Mesendoderm (in vitro differentiated cells): Measurements from ENCODE around the gene GATAD2A.

ENCODE experiments used
- DNase-seq: peaks from one replicate; pipeline ENCODE4 v3.0.0; 2013
- H2AK5ac ChIP-seq: 2 replicates; pipeline ENCODE4 v1.6.1; 2013; ENCODE audit warnings: low read length, inconsistent platforms
- H2BK120ac ChIP-seq: 2 replicates; pipeline ENCODE4 v1.6.1; 2013; ENCODE audit warnings: low read depth, mild to moderate bottlenecking, low read length, moderate library complexity, mixed read lengths
- H2BK15ac ChIP-seq: replicated peaks from 2 replicates; pipeline ENCODE4 v1.6.1; 2013; ENCODE audit warnings: low read depth, mild to moderate bottlenecking, moderate library complexity
- H2BK5ac ChIP-seq: 2 replicates; pipeline ENCODE4 v1.6.1; 2013; ENCODE audit warnings: low read length, inconsistent platforms
- H3K18ac ChIP-seq: 2 replicates; pipeline ENCODE4 v1.6.1; 2013; ENCODE audit warnings: mild to moderate bottlenecking, low read length, mixed read lengths
- H3K23ac ChIP-seq: one replicate; pipeline ENCODE4 v1.6.1; 2013; ENCODE audit warnings: low read length
- H3K27ac ChIP-seq: 2 replicates; pipeline ENCODE4 v1.5.1; 2013; ENCODE audit warnings: low read depth, mild to moderate bottlenecking, inconsistent platforms, low read length, moderate library complexity
- H3K27me3 ChIP-seq: 2 replicates; pipeline ENCODE4 v1.6.1; 2013; ENCODE audit warnings: low read length, control low read depth, mild to moderate bottlenecking, inconsistent platforms; ENCODE audit not compliant: insufficient read depth, poor library complexity
- H3K36me3 ChIP-seq: 2 replicates; pipeline ENCODE4 v1.6.1; 2013; ENCODE audit warnings: low read length, inconsistent platforms; ENCODE audit not compliant: control insufficient read depth, insufficient read depth
- H3K4ac ChIP-seq: one replicate; pipeline ENCODE4 v1.6.1; 2013; ENCODE audit warnings: low read depth, mild to moderate bottlenecking, low read length, moderate library complexity
- H3K4me1 ChIP-seq: 2 replicates; pipeline ENCODE4 v1.6.1; 2013; ENCODE audit warnings: low read depth, low read length, inconsistent platforms; ENCODE audit not compliant: control insufficient read depth
- H3K4me2 ChIP-seq: 2 replicates; pipeline ENCODE4 v1.6.1; 2013; ENCODE audit warnings: low read length
- H3K4me3 ChIP-seq: 2 replicates; pipeline ENCODE4 v1.5.1; 2013; ENCODE audit warnings: mild to moderate bottlenecking, low read length
- H3K56ac ChIP-seq: one replicate; pipeline ENCODE4 v1.6.1; 2013; ENCODE audit warnings: low read length
- H3K79me1 ChIP-seq: 2 replicates; pipeline ENCODE4 v1.6.1; 2013; ENCODE audit warnings: low read length, inconsistent platforms
- H3K79me2 ChIP-seq: 2 replicates; pipeline ENCODE4 v1.6.1; 2013; ENCODE audit warnings: mild to moderate bottlenecking, low read length; ENCODE audit not compliant: control insufficient read depth, insufficient read depth
- H3K9ac ChIP-seq: 2 replicates; pipeline ENCODE4 v1.6.1; 2013; ENCODE audit warnings: low read length, inconsistent platforms
- H4K5ac ChIP-seq: one replicate; pipeline ENCODE4 v1.6.1; 2013; ENCODE audit warnings: low read length
- H4K8ac ChIP-seq: one replicate; pipeline ENCODE4 v1.6.1; 2013; ENCODE audit warnings: low read depth, mild to moderate bottlenecking, control low read depth, low read length, moderate library complexity
- WGBS: extraction: QIAGEN DNeasy Blood & Tissue Kit; methylation state at CpG from one replicate; pipeline ENCODE4 v1.1.7; 2013; ENCODE audit warnings: low lambda C conversion rate, missing lambda C conversion rate; ENCODE audit not compliant: insufficient coverage; ENCODE audit errors: extremely low coverage; 5-methylcytosine and 5-hydroxymethylcytosine counted together

Gene GATAD2A

GRCh38 chr19:19548915-19549759, 143.7 kb downstream of the GATAD2A start:
- H3K23ac ChIP-seq: no peak overlapping the region
- no peak overlapping the region for H3K18ac ChIP-seq
- no peak overlapping the region for H3K27ac ChIP-seq
- H3K4me1 ChIP-seq: no peaks in the 10 kb centered on the region
- H2BK5ac ChIP-seq: no peak overlapping the region
- H4K8ac ChIP-seq: no peak overlapping the region
- no CpG with 5 or more reads among the region's 13 CpGs for WGBS
- H3K9ac ChIP-seq: no peak overlapping the region
- H2AK5ac ChIP-seq: no peak overlapping the region
- no peak overlapping the region for H2BK15ac ChIP-seq
- H3K4me2 ChIP-seq: no peak overlapping the region
- H3K4me3 ChIP-seq: no peak overlapping the region
- H2BK120ac ChIP-seq: no peak overlapping the region
- H3K79me2 ChIP-seq: no peaks in the 10 kb centered on the region
- no peaks in the 10 kb centered on the region for H3K79me1 ChIP-seq
- H3K27me3 ChIP-seq: no peaks in the 10 kb centered on the region
- no peak overlapping the region for H4K5ac ChIP-seq
- DNase-seq: no peak
- no peak overlapping the region for H3K4ac ChIP-seq
- no peaks in the 10 kb centered on the region for H3K36me3 ChIP-seq
- H3K56ac ChIP-seq: no peak overlapping the region

DNA sequence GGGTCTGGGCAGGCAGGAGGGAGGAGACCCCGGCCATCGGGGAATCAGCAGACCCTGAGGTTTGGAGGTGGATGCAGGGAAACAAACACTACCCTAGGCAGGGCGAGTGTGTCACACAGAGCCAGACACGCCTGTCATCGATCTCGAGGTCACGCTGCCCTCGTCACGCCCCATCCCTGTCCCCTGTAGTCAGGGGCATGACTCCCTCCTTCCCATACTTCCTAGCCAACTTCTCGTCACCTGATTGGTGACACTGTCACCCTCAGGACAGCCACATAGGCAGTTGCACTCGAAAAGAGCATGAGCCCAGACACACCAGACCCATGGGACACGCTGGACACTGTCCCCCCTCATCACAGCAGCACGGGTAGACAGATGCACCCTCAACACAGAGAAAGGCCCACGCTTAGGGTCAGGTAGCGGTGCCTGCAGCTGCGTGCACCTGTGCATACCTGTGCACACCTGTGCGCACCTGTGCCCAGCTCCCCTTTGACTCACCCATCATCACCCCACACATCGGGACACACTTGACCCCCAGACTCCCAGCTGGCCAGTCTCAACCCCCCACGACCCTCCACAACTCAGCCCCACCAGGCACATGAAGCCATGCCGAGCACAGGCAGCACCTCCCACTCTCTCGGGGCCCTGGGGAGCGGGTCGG, 144.5 kb downstream of the GATAD2A start:
- no CpG with 5 or more reads among the region's 23 CpGs for WGBS
- H4K5ac ChIP-seq: no peak overlapping the region
- H3K36me3 ChIP-seq: no peaks in the 10 kb centered on the region
- H3K79me1 ChIP-seq: no peaks in the 10 kb centered on the region
- H2BK120ac ChIP-seq: no peak overlapping the region
- no peak overlapping the region for H3K4me2 ChIP-seq
- H3K4me1 ChIP-seq: no peaks in the 10 kb centered on the region
- H3K4ac ChIP-seq: no peak overlapping the region
- H3K56ac ChIP-seq: no peak overlapping the region
- no peak overlapping the region for H3K23ac ChIP-seq
- H2AK5ac ChIP-seq: no peak overlapping the region
- no peak overlapping the region for H3K18ac ChIP-seq
- DNase-seq: no peak
- H3K4me3 ChIP-seq: no peak overlapping the region
- no peak overlapping the region for H4K8ac ChIP-seq
- no peak overlapping the region for H2BK5ac ChIP-seq
- no peak overlapping the region for H2BK15ac ChIP-seq
- no peaks in the 10 kb centered on the region for H3K27me3 ChIP-seq
- H3K79me2 ChIP-seq: no peaks in the 10 kb centered on the region
- no peak overlapping the region for H3K9ac ChIP-seq
- H3K27ac ChIP-seq: no peak overlapping the region

DNA sequence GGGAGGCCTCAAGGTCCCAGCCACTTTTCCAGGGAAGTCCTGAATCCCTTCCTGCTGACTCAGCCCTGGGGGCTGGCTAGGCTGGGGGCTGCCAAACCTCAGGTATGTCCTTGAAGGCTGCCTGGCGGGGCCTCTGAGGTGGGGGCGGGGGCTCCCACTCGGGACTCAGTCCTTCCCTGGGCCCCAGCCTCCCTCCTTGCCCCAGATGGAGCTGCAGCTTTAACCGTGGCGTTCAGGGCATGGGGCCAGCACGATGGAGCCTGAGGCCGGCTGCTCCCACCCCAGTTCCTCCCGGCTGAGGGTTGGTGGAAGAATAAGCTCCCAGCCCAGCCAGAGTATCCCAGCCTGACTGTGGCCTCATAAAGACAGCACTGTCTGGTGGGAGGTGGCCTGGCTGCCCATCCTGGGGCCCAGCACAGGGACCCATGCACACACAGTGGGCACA, 145.0 kb downstream of the GATAD2A start:
- no peak overlapping the region for H3K18ac ChIP-seq
- WGBS: no CpG with 5 or more reads among the region's 8 CpGs
- no peak overlapping the region for H3K23ac ChIP-seq
- H3K79me1 ChIP-seq: no peaks in the 10 kb centered on the region
- H3K27ac ChIP-seq: no peak overlapping the region
- no peak overlapping the region for H4K8ac ChIP-seq
- no peak overlapping the region for H2AK5ac ChIP-seq
- H3K36me3 ChIP-seq: no peaks in the 10 kb centered on the region
- DNase-seq: peak; percentile 34
- H4K5ac ChIP-seq: no peak overlapping the region
- no peak overlapping the region for H3K9ac ChIP-seq
- no peak overlapping the region for H2BK5ac ChIP-seq
- H2BK15ac ChIP-seq: no peak overlapping the region
- no peak overlapping the region for H2BK120ac ChIP-seq
- no peak overlapping the region for H3K4ac ChIP-seq
- H3K79me2 ChIP-seq: no peaks in the 10 kb centered on the region
- no peak overlapping the region for H3K56ac ChIP-seq
- no peaks in the 10 kb centered on the region for H3K4me1 ChIP-seq
- H3K4me2 ChIP-seq: no peak overlapping the region
- no peak overlapping the region for H3K4me3 ChIP-seq
- H3K27me3 ChIP-seq: no peaks in the 10 kb centered on the region

- Histone ChIP-seq H3K4me2 (no peak overlapping the region), H4K5ac (no peak overlapping the region), H3K56ac (no peak overlapping the region), H3K4ac (no peak overlapping the region), H4K8ac (no peak overlapping the region), H3K23ac (no peak overlapping the region), H2BK15ac (no peak overlapping the region), H2BK120ac (no peak overlapping the region), H3K27me3 (no peaks in the 10 kb centered on the region), H3K27ac (no peak overlapping the region), H3K79me1 (no peaks in the 10 kb centered on the region), H2AK5ac (no peak overlapping the region), H2BK5ac (no peak overlapping the region), H3K4me3 (no peak overlapping the region), H3K36me3 (no peaks in the 10 kb centered on the region), H3K9ac (no peak overlapping the region), H3K4me1 (no peaks in the 10 kb centered on the region), H3K79me2 (no peaks in the 10 kb centered on the region), H3K18ac (no peak overlapping the region)
- peak; percentile 51 for DNase-seq
- WGBS: no CpG with 5 or more reads among the region's 10 CpGs
Measured at GRCh38 chr19:19550972-19551852, 145.7 kb downstream of the GATAD2A start.

- Histone ChIP-seq H3K79me2 (no peaks in the 10 kb centered on the region), H3K27me3 (no peaks in the 10 kb centered on the region), H3K79me1 (no peaks in the 10 kb centered on the region), H2BK120ac (no peak overlapping the region), H3K4me3 (no peak overlapping the region), H3K4ac (no peak overlapping the region), H2BK5ac (no peak overlapping the region), H3K18ac (no peak overlapping the region), H3K36me3 (no peaks in the 10 kb centered on the region), H3K56ac (no peak overlapping the region), H2BK15ac (no peak overlapping the region), H3K4me2 (no peak overlapping the region), H3K27ac (no peak overlapping the region), H4K5ac (no peak overlapping the region), H3K23ac (no peak overlapping the region), H3K9ac (no peak overlapping the region), H4K8ac (no peak overlapping the region), H2AK5ac (no peak overlapping the region), H3K4me1 (no peaks in the 10 kb centered on the region)
- DNase-seq: no peak
- WGBS: no CpG with 5 or more reads among the region's 14 CpGs
Measured at GRCh38 chr19:19551853-19552192, 146.3 kb downstream of the GATAD2A start.
